Choroid plexus epithelial cell (primary cell): ENCODE data around the gene STEAP4.

Experiments
- DNase-seq: peaks from one replicate; pipeline ENCODE4 v3.0.0-alpha.2; 2010; ENCODE audit warnings: low read depth
- H3K4me3 ChIP-seq: 2 replicates; pipeline ENCODE4 v1.5.1; 2011; ENCODE audit warnings: low read depth, mild to moderate bottlenecking, control low read depth, low read length, moderate library complexity
- CTCF ChIP-seq: conservative IDR thresholded peaks from 2 replicates; pipeline ENCODE4 v1.5.1; 2011; ENCODE audit warnings: low read depth, mild to moderate bottlenecking, control low read depth, inconsistent platforms, low read length, moderate library complexity

Gene STEAP4

GRCh38 chr7:88307823-88308222, 1.1 kb upstream of the STEAP4 start:
- H3K4me3 ChIP-seq: no peak overlapping the region
- TF ChIP-seq CTCF: no peak
- DNase-seq: no peak

GRCh38 chr7:88307412-88307811, 718 bp upstream of the STEAP4 start:
- no peak for TF ChIP-seq CTCF
- DNase-seq: no peak
- H3K4me3 ChIP-seq: no peak overlapping the region

- no peak for DNase-seq
- no peak for TF ChIP-seq CTCF
- no peak overlapping the region for H3K4me3 ChIP-seq
Measured at GRCh38 chr7:88305044-88305443, 1.6 kb downstream of the STEAP4 start.

GRCh38 chr7:88302486-88302885, 4.2 kb downstream of the STEAP4 start:
- DNase-seq: no peak
- no peak overlapping the region for H3K4me3 ChIP-seq
- no peak for TF ChIP-seq CTCF

- no peak for DNase-seq
- no peak for TF ChIP-seq CTCF
- no peak overlapping the region for H3K4me3 ChIP-seq
Measured at GRCh38 chr7:88301924-88302323, 4.8 kb downstream of the STEAP4 start.

- H3K4me3 ChIP-seq: no peak overlapping the region
- DNase-seq: no peak
- no peak for TF ChIP-seq CTCF
Measured at GRCh38 chr7:88300401-88300945, 6.2 kb downstream of the STEAP4 start.

- no peak for TF ChIP-seq CTCF
- no peak overlapping the region for H3K4me3 ChIP-seq
- no peak for DNase-seq
Measured at GRCh38 chr7:88299126-88299525, 7.6 kb downstream of the STEAP4 start.
